ENCODE measurements around the gene OBP2B. TPM values are rescaled to one million over a fixed set of nuclear protein-coding genes. Genes with fewer than 3 reads are reported as not detected.
"Not testable (repeated sequence)": the region's sequence is repeated elsewhere in the genome, so short reads cannot be mapped to it uniquely, and the experiment has no call there.

Gene OBP2B, protein sequence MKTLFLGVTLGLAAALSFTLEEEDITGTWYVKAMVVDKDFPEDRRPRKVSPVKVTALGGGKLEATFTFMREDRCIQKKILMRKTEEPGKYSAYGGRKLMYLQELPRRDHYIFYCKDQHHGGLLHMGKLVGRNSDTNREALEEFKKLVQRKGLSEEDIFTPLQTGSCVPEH
- polyA plus RNA-seq (2011; rRNA removed) (not detected in 2 replicates), polyA minus RNA-seq (2011; rRNA and poly(A)+ RNA removed) (not detected in 2 replicates)

DNA sequence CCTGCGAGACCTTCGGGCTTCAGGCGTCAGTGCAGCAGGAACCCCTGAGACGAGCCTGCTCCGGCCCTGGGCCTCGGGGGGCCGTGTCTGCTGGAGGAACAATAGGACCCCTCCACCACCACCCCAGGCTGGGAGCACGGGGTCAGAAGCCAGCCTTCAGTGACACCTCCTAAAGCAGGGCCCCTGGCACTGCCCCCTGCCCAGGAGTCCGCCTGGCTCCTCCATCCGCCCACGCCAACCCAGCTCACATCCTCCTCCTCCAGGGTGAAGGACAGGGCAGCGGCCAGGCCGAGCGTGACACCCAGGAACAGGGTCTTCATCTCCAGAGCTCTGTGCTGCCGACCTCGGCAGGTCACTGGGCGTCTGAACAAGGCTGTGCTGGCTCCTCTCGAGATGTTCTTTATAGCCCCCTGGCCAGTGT, at the start of gene OBP2B:
Gene OBP2B (minus strand): TSS at position 371 of the 421 bp plus-strand sequence. CDS start 51 bp downstream, at position 320.
- DNase-seq (ENCODE audit: low read depth); H3K4me3 ChIP-seq (ENCODE audit: low read depth, low read length); POLR2A ChIA-PET; CTCF ChIA-PET; H3K27me3 ChIP-seq (ENCODE audit: control insufficient read depth, insufficient read depth, low read length); H3K36me3 ChIP-seq (ENCODE audit: control insufficient read depth, insufficient read depth, low read length): not testable (repeated sequence)

- Histone ChIP-seq H3K4me3 (ENCODE audit: low read depth, low read length) (no peak overlapping the region), H3K27me3 (ENCODE audit: control insufficient read depth, insufficient read depth, low read length) (no peaks in the 10 kb centered on the region; the same call in 1 of the 2 replicates), H3K36me3 (ENCODE audit: control insufficient read depth, insufficient read depth, low read length) (no peaks in the 10 kb centered on the region)
- DNase-seq (ENCODE audit: low read depth): no peak
- ChIA-PET CTCF (interaction anchor here (0.7 to 2.3 kb wide), 3 partner anchors 19 to 228 kb away, joined by 3 to 5 read pairs (median 3); no protein-coding TSS in a partner anchor), POLR2A (no interaction called here)
- TF ChIP-seq, protein P1, sequence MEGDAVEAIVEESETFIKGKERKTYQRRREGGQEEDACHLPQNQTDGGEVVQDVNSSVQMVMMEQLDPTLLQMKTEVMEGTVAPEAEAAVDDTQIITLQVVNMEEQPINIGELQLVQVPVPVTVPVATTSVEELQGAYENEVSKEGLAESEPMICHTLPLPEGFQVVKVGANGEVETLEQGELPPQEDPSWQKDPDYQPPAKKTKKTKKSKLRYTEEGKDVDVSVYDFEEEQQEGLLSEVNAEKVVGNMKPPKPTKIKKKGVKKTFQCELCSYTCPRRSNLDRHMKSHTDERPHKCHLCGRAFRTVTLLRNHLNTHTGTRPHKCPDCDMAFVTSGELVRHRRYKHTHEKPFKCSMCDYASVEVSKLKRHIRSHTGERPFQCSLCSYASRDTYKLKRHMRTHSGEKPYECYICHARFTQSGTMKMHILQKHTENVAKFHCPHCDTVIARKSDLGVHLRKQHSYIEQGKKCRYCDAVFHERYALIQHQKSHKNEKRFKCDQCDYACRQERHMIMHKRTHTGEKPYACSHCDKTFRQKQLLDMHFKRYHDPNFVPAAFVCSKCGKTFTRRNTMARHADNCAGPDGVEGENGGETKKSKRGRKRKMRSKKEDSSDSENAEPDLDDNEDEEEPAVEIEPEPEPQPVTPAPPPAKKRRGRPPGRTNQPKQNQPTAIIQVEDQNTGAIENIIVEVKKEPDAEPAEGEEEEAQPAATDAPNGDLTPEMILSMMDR (IDR thresholded peaks at IDR 0.05; ENCODE audit: insufficient read depth, low read depth, low read length): no peak
Observed at GRCh38 chr9:133258061-133259015, 49.3 kb upstream of the OBP2B start.

- ChIA-PET CTCF (interaction anchor here (1.3 to 2.3 kb wide), 2 partner anchors 18 to 229 kb away, joined by 3 to 5 read pairs; no protein-coding TSS in a partner anchor), POLR2A (no interaction called here)
- no peaks in the 10 kb centered on the region for H3K36me3 ChIP-seq (ENCODE audit: control insufficient read depth, insufficient read depth, low read length)
- TF ChIP-seq, protein P1 (IDR thresholded peaks at IDR 0.05; ENCODE audit: insufficient read depth, low read depth, low read length): no peak
- no peaks in the 10 kb centered on the region for H3K27me3 ChIP-seq (ENCODE audit: control insufficient read depth, insufficient read depth, low read length)
- no peak for DNase-seq (ENCODE audit: low read depth)
- H3K4me3 ChIP-seq (ENCODE audit: low read depth, low read length): no peak overlapping the region
Observed at GRCh38 chr9:133257465-133257956, 48.5 kb upstream of the OBP2B start.

- H3K36me3 ChIP-seq (ENCODE audit: control insufficient read depth, insufficient read depth, low read length): no peaks in the 10 kb centered on the region
- ChIA-PET POLR2A (no interaction called here), CTCF (interaction anchor here (2.3 kb wide), 1 partner anchor 18 kb away, joined by 5 read pairs; no protein-coding TSS in a partner anchor)
- no peak for DNase-seq (ENCODE audit: low read depth)
- H3K4me3 ChIP-seq (ENCODE audit: low read depth, low read length): no peak overlapping the region
- no peaks in the 10 kb centered on the region for H3K27me3 ChIP-seq (ENCODE audit: control insufficient read depth, insufficient read depth, low read length)
- TF ChIP-seq, protein P1 (IDR thresholded peaks at IDR 0.05; ENCODE audit: insufficient read depth, low read depth, low read length): no peak
Observed at GRCh38 chr9:133256686-133257091, 47.6 kb upstream of the OBP2B start.

DNA sequence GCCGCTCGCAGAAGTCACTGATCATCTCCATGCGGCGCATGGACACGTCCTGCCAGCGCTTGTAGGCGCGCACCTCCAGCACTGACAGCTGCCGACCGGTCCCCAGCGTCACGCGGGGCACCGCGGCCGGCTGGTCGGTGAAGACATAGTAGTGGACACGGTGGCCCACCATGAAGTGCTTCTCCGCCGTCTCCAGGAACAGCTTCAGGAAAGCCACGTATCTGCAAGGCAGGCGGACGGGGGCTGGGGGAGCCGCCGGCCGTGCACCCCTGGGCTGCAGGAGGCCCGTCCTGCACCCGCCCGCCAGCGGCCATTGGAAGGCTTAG, 47.0 kb upstream of the OBP2B start:
- Histone ChIP-seq H3K4me3 (ENCODE audit: low read depth, low read length) (no peak overlapping the region), H3K27me3 (ENCODE audit: control insufficient read depth, insufficient read depth, low read length) (no peaks in the 10 kb centered on the region; the same call in 1 of the 2 replicates), H3K36me3 (ENCODE audit: control insufficient read depth, insufficient read depth, low read length) (no peaks in the 10 kb centered on the region)
- DNase-seq (ENCODE audit: low read depth): no peak
- ChIA-PET CTCF (interaction anchor here (2.3 kb wide), 1 partner anchor 17 kb away, joined by 5 read pairs; no protein-coding TSS in a partner anchor), POLR2A (no interaction called here)
- TF ChIP-seq, protein P1 (IDR thresholded peaks at IDR 0.05; ENCODE audit: insufficient read depth, low read depth, low read length): no peak

All from BJ (cell line).